ENCODE measurements around the gene DEFB132. TPM values are rescaled to one million over a fixed set of nuclear protein-coding genes. Genes with fewer than 3 reads are reported as not detected.

The DEFB132 gene
- total and polyA plus RNA-seq, 9 of the 15 experiments (the other 6 are each of a cell fraction or from before 2014, with no cell fraction given): not detected

GRCh38 chr20:290084-290831, 32.7 kb downstream of the DEFB132 start, which contains the start of gene C20orf96 (continued):
- TF ChIP-seq IRF9 (tag; IDR thresholded peaks at IDR 0.05) (no peak), ZNF57 (CRISPR knock-in tag; IDR thresholded peaks at IDR 0.05) (no peak), ZNF217 (CRISPR knock-in tag; IDR thresholded peaks at IDR 0.05) (no peak), ZNF79 (CRISPR knock-in tag; IDR thresholded peaks at IDR 0.05; ENCODE audit: low read depth) (no peak), ZNF12 (CRISPR knock-in tag; IDR thresholded peaks at IDR 0.05) (no peak), ZNF124 (CRISPR knock-in tag; IDR thresholded peaks at IDR 0.05) (no peak), TEAD4 (IDR thresholded peaks at IDR 0.05; ENCODE audit: low read length) (no peak), TEAD4 (CRISPR knock-in tag; IDR thresholded peaks at IDR 0.05; ENCODE audit: borderline replicate concordance) (no peak), NEUROD1 (IDR thresholded peaks at IDR 0.05; ENCODE audit: borderline replicate concordance, low read depth, low read length, partially characterized antibody) (peak; percentile 41), ZNF184 (CRISPR knock-in tag; IDR thresholded peaks at IDR 0.05) (no peak), POLR2B (IDR thresholded peaks at IDR 0.05; ENCODE audit: low read depth, partially characterized antibody) (peak; percentile 19), FOXM1 (IDR thresholded peaks at IDR 0.05; ENCODE audit: low read depth) (no peak), FOXM1 (CRISPR knock-in tag; IDR thresholded peaks at IDR 0.05; ENCODE audit: low read depth) (no peak), HDAC2 (IDR thresholded peaks at IDR 0.05) (no peak), SMAD4 (CRISPR knock-in tag; conservative IDR thresholded peaks at IDR 0.05) (no peak), BRCA1 (IDR thresholded peaks at IDR 0.05) (no peak), BRCA1 (CRISPR knock-in tag; IDR thresholded peaks at IDR 0.05) (no peak), RBM34 (IDR thresholded peaks at IDR 0.05; ENCODE audit: borderline replicate concordance, insufficient read depth, low read length) (no peak), BCOR (IDR thresholded peaks at IDR 0.05) (no peak), SP1 (CRISPR knock-in tag; IDR thresholded peaks at IDR 0.05) (peak; percentile 33; the same call in 1 of the 2 replicates), RNF2 (IDR thresholded peaks at IDR 0.05) (no peak), PPARD (CRISPR knock-in tag; IDR thresholded peaks at IDR 0.05) (no peak), FOXP1 (CRISPR knock-in tag; IDR thresholded peaks at IDR 0.05) (no peak), NR4A1 (CRISPR knock-in tag; IDR thresholded peaks at IDR 0.05) (no peak), NR4A1 (tag; IDR thresholded peaks at IDR 0.05) (no peak), ASH1L (IDR thresholded peaks at IDR 0.05; ENCODE audit: borderline replicate concordance, low read depth, partially characterized antibody) (no peak), RFX5 (IDR thresholded peaks at IDR 0.05; ENCODE audit: low read depth, low read length) (no peak), MEF2A (IDR thresholded peaks at IDR 0.05; ENCODE audit: control insufficient read depth, low read depth, low read length) (no peak)
- TF ChIP-seq, protein P1, sequence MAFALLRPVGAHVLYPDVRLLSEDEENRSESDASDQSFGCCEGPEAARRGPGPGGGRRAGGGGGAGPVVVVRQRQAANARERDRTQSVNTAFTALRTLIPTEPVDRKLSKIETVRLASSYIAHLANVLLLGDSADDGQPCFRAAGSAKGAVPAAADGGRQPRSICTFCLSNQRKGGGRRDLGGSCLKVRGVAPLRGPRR (CRISPR knock-in tag; IDR thresholded peaks at IDR 0.05): no peak
- TF ChIP-seq, protein P2, sequence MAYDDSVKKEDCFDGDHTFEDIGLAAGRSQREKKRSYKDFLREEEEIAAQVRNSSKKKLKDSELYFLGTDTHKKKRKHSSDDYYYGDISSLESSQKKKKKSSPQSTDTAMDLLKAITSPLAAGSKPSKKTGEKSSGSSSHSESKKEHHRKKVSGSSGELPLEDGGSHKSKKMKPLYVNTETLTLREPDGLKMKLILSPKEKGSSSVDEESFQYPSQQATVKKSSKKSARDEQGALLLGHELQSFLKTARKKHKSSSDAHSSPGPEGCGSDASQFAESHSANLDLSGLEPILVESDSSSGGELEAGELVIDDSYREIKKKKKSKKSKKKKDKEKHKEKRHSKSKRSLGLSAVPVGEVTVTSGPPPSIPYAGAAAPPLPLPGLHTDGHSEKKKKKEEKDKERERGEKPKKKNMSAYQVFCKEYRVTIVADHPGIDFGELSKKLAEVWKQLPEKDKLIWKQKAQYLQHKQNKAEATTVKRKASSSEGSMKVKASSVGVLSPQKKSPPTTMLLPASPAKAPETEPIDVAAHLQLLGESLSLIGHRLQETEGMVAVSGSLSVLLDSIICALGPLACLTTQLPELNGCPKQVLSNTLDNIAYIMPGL (CRISPR knock-in tag; IDR thresholded peaks at IDR 0.05): no peak
